Heart left ventricle (tissue), 16 donors: ENCODE data around the gene RPS6KA2. TPM values are rescaled to one million over a fixed set of nuclear protein-coding genes. Genes with fewer than 3 reads are reported as not detected.

Experiments used
- ATAC-seq, 4 donors: fragments of 200-7000 bp; cut with Tn5 transposase; one replicate each; pipeline ENCODE4 v1.9.1; 2020 to 2022; ENCODE audit warnings: moderate library complexity in 4 of 4, mild to moderate bottlenecking in 3 of 4, moderate number of reproducible peaks in 1 of 4
- DNase-seq, 5 donors: peaks; one replicate each; pipeline ENCODE4 v3.0.0-alpha.2; 2020
- H3K27ac ChIP-seq, 12 donors: fragments of 200-600 bp; sonication (generic) in 4 of 12; one replicate each; pipeline versions ENCODE4 v1.5.0 to v1.8.0; 2016 to 2022; ENCODE audit warnings: mild to moderate bottlenecking in 2 of 12
- H3K27me3 ChIP-seq, 9 donors: fragments of 200-600 bp; sonication (generic) in 2 of 9; one replicate each; pipeline versions ENCODE4 v1.5.1 to v1.8.0; 2016 to 2022; ENCODE audit warnings: mild to moderate bottlenecking in 3 of 9
- H3K36me3 ChIP-seq, 9 donors: fragments of 200-600 bp; sonication (generic) in 2 of 9; one replicate each; pipeline versions ENCODE4 v1.5.0 to v1.8.0; 2018 to 2022; ENCODE audit warnings: mild to moderate bottlenecking in 2 of 9
- H3K4me1 ChIP-seq, 12 donors: fragments of 200-600 bp; sonication (generic) in 4 of 12; one replicate each; pipeline versions ENCODE4 v1.5.0 to v1.8.0; 2016 to 2022; ENCODE audit warnings: mild to moderate bottlenecking in 3 of 12
- H3K4me3 ChIP-seq, 12 donors: fragments of 200-600 bp; sonication (generic) in 4 of 12; one replicate each; pipeline versions ENCODE4 v1.5.0 to v1.8.0; 2017 to 2022; ENCODE audit warnings: mild to moderate bottlenecking in 9 of 12, moderate library complexity in 4 of 12
- H3K9me3 ChIP-seq, 12 donors: fragments of 200-600 bp; sonication (generic) in 4 of 12; one replicate each; pipeline versions ENCODE4 v1.5.0 to v1.8.0; 2016 to 2022; ENCODE audit warnings: mild to moderate bottlenecking in 1 of 12
- POLR2A ChIP-seq, 2 donors: fragments of 450-650 bp; IDR thresholded peaks; one replicate each; pipeline ENCODE4 v1.6.1; 2017; ENCODE audit warnings: antibody characterized with exemption in 2 of 2, mild to moderate bottlenecking in 2 of 2, moderate library complexity in 2 of 2
- WGBS, 4 donors: extraction: QIAGEN DNeasy Blood & Tissue Kit in 2 of 4; methylation state at CpG; one replicate each; pipeline versions ENCODE4 v1.1.5 to v1.1.7; 2013 to 2018; 5-methylcytosine and 5-hydroxymethylcytosine counted together
- intact Hi-C, 10 donors: fragments of 100-400 bp; cut with DNase I; formaldehyde crosslinking; loops; one replicate each; pipeline versions ENCODE4 v1.11.1 to v1.14.2; 2022
- polyA plus RNA-seq, 2 donors: library from polyadenylated mRNA; stranded (reverse); fragments of 200-250 nt; gene quantifications; one replicate each; pipeline ENCODE4 v1.2.3, GENCODE V29; 2013
- total RNA-seq, 9 donors: library from RNA; depleted of rRNA in 2 of 9; stranded (reverse); fragments of >200 nt in 2 of 9; fragmentation: NEBNext Ultra II Directional in 3 of 9; extraction: Animal tissue kit (Norgen Biotek cat#: 25700) in 3 of 9; gene quantifications; one replicate each; pipeline versions ENCODE4 v1.1.0 to v1.2.4, GENCODE V29; 2016 to 2023
- TF ChIP-seq, protein P1 (sequence below), 12 donors: fragments of 200-600 bp; sonication (generic) in 4 of 12; IDR thresholded peaks; one replicate each; pipeline versions ENCODE4 v1.5.0 to v1.8.0; 2018 to 2022; ENCODE audit warnings: antibody characterized with exemption in 12 of 12, mild to moderate bottlenecking in 5 of 12
- donor health status: ischemic (EF 13 %, LVEDD 7.1; RV severe dilation, severe dysfunction).
- donor health status: healthy with polysubstance abuse.
- donor health status: DM: no; HTN: yes; CAD: no.
- donor health status: DM: no; HTN: no; CAD: no.
- donor health status: ischemic (EF 25% LVEDD 6.9; RV normal size, moderate dysfunction).
- donor health status: ischemic (EF 25% LVEDD 5.7; RV mildly dilated, moderate dysfunction).
- donor health status: healthy.
- donor health status: DM: yes; HTN: yes; CAD: no.
- donor health status: ischemic (EF 35%, LVEDD 5.7; RV mildly dilated, moderate dysfunction).
- donor health status: nonischemic (EF 11% LVEDD 7.7; RV severe dilation, severe dysfunction).
- donor health status: DM: yes; HTN: yes; CAD: no.
- donor health status: PGD.
- donor health status: ischemic (EF 29% LVEDD 5.4; RV normal size, mild dysfunction).
- donor health status: nonischemic (EF 23%, LVEDD 6.1; RV moderate dilation, normal function).

Gene RPS6KA2
- total and polyA plus RNA-seq, 11 donors: 23.0 to 171 (median 91.6) TPM

GRCh38 chr6:166587631-166588413, 39.2 kb downstream of the RPS6KA2 start:
- Histone ChIP-seq H3K27me3 (no peaks in the 10 kb centered on the region), H3K4me3 (no peak overlapping the region), H3K27ac (no peak overlapping the region), H3K9me3 (no peaks in the 10 kb centered on the region), H3K36me3 (no peaks in the 10 kb centered on the region), H3K4me1 (peaks cover 0 to 39% (median 25%) of the 10 kb centered on the region in 12 donors)
- WGBS, 4 donors: 71 to 78% (median 74%) methylated on average over 10 of the region's 10 CpGs
- DNase-seq (no peak), ATAC-seq (no peak)
- TF ChIP-seq, protein P1, sequence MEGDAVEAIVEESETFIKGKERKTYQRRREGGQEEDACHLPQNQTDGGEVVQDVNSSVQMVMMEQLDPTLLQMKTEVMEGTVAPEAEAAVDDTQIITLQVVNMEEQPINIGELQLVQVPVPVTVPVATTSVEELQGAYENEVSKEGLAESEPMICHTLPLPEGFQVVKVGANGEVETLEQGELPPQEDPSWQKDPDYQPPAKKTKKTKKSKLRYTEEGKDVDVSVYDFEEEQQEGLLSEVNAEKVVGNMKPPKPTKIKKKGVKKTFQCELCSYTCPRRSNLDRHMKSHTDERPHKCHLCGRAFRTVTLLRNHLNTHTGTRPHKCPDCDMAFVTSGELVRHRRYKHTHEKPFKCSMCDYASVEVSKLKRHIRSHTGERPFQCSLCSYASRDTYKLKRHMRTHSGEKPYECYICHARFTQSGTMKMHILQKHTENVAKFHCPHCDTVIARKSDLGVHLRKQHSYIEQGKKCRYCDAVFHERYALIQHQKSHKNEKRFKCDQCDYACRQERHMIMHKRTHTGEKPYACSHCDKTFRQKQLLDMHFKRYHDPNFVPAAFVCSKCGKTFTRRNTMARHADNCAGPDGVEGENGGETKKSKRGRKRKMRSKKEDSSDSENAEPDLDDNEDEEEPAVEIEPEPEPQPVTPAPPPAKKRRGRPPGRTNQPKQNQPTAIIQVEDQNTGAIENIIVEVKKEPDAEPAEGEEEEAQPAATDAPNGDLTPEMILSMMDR (IDR thresholded peaks at IDR 0.05): no peak
- no peak for TF ChIP-seq POLR2A (IDR thresholded peaks at IDR 0.05)
- intact Hi-C loops: loop anchor here in 1 of 10 donors (5.0 kb wide), 1 partner anchor 39 kb away; the partner anchor contains the start of gene RPS6KA2

DNA sequence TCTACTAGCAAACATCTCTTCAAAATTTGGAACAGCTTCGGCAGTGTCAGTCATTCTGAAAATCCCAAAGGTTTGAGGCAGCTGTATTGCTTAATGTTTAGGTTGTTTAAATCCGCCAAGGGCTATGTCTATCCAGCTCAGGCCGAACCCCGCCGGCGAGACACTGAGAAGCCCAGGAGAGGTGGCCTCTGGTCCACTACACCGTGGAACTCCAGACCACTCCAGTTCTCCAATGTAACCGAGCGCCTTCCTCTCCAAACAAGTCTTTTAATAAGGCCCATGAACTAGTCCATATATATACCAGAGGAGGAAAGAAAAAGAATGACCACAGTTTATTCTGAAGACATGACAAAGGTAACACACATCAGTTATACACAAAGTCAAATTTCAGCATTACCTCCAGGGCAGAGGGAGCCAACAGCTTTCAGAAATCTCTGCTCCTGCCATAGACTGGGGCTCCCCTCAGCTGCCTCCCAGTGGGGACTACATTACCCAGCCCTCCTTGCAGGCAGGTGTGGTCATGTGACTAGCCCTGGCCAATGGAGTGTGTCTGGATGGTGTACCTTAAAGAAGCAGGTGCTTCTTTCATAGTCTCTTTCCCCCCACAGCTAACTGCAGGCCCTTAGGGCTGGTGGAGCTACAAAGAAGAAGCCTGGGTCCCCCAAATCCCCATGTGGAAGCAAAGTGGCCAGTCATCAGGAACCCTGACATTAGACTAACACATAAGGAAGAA, 40.5 kb downstream of the RPS6KA2 start, which contains the start of gene RAMACL:
RAMACL (minus strand) TSS at position 255 of the 733 bp plus-strand sequence; CDS start at position 54, 201 bp downstream.
- Histone ChIP-seq H3K4me3 (no peak within 1 kb of the TSS), H3K4me1 (peaks cover 0 to 39% (median 23%) of the 10 kb centered on the region in 12 donors), H3K27me3 (no peaks in the 10 kb centered on the region), H3K27ac (no peak within 1 kb of the TSS), H3K36me3 (no peaks in the 10 kb centered on the region), H3K9me3 (no peaks in the 10 kb centered on the region)
- 96 to 98% (median 98%) methylated on average over 9 of the region's 9 CpGs for WGBS, 4 donors
- TF ChIP-seq POLR2A (IDR thresholded peaks at IDR 0.05): no peak
- TF ChIP-seq, protein P1 (IDR thresholded peaks at IDR 0.05): no peak
- DNase-seq: no peak
- peak in 2 of 4 donors; percentile 48 to 49 for ATAC-seq
- intact Hi-C loops: loop anchor here in 1 of 10 donors (5.0 kb wide), 1 partner anchor 41 kb away; the partner anchor contains the start of gene RPS6KA2

- no peaks in the 10 kb centered on the region for H3K27me3 ChIP-seq
- H3K9me3 ChIP-seq: no peaks in the 10 kb centered on the region
- TF ChIP-seq, protein P1 (IDR thresholded peaks at IDR 0.05): no peak
- TF ChIP-seq POLR2A (IDR thresholded peaks at IDR 0.05): no peak
- no peak for ATAC-seq
- no peak overlapping the region for H3K4me3 ChIP-seq
- no peak for DNase-seq
- intact Hi-C loops: loop anchor here in 1 of 10 donors (5.0 kb wide), 1 partner anchor 42 kb away; the partner anchor contains the start of gene RPS6KA2
- 87 to 92% (median 90%) methylated on average over 12 of the region's 12 CpGs for whole genome bisulfite sequencing, 4 donors
- H3K27ac ChIP-seq: no peak overlapping the region
- H3K4me1 ChIP-seq: peaks cover 0 to 31% (median 18%) of the 10 kb centered on the region in 12 donors
- H3K36me3 ChIP-seq: no peaks in the 10 kb centered on the region
These were observed 42.1 kb downstream of the RPS6KA2 start for GRCh38 chr6:166584853-166585429.
